GM12872 (cell line): ENCODE data around the gene PLA2G4F.

Experiments used
- CTCF ChIP-seq: IDR thresholded peaks from 3 replicates; pipeline ENCODE4 v1.5.1; 2011; ENCODE audit warnings: low read depth, mild to moderate bottlenecking, low read length, moderate library complexity; ENCODE audit not compliant: insufficient read depth

PLA2G4F gene

GRCh38 chr15:42193383-42193782, 36.9 kb upstream of the PLA2G4F start:
- TF ChIP-seq CTCF, result no peak

GRCh38 chr15:42191610-42192346, 35.3 kb upstream of the PLA2G4F start:
- TF ChIP-seq CTCF, result no peak

GRCh38 chr15:42190370-42190769, 33.9 kb upstream of the PLA2G4F start:
- TF ChIP-seq CTCF, result no peak

- TF ChIP-seq CTCF, result no peak
Observed at GRCh38 chr15:42185801-42186200, 29.4 kb upstream of the PLA2G4F start.

- TF ChIP-seq CTCF, result no peak
Observed at GRCh38 chr15:42184736-42185135, 28.3 kb upstream of the PLA2G4F start.

- TF ChIP-seq CTCF, result no peak
Observed at GRCh38 chr15:42184296-42184695, 27.9 kb upstream of the PLA2G4F start.

- TF ChIP-seq CTCF, result no peak
Observed at GRCh38 chr15:42182961-42183360, 26.5 kb upstream of the PLA2G4F start.
